Upper lobe of left lung (tissue), 4 donors: ENCODE measurements around the gene HECTD4.

Experiments
- POLR2A ChIP-seq, 4 donors: fragments of 450-650 bp; IDR thresholded peaks; one replicate each; pipeline ENCODE4 v1.5.1; 2016 to 2017; ENCODE audit warnings: antibody characterized with exemption in 4 of 4, mild to moderate bottlenecking in 2 of 4
- POLR2AphosphoS5 ChIP-seq, 2 donors: sonication (generic); formaldehyde crosslinking; IDR thresholded peaks; one replicate each; pipeline ENCODE4 v1.5.1; 2017; ENCODE audit warnings: antibody characterized with exemption in 2 of 2
- TF ChIP-seq, protein P1 (sequence below), 6 experiments: fragments of 450-650 bp in 4 of 6; fragments of 200-600 bp in 2 of 6; sonication (generic) in 2 of 6; IDR thresholded peaks; one replicate each; pipeline ENCODE4 v1.5.1; 2016 to 2019; ENCODE audit warnings: antibody characterized with exemption in 6 of 6

DNA sequence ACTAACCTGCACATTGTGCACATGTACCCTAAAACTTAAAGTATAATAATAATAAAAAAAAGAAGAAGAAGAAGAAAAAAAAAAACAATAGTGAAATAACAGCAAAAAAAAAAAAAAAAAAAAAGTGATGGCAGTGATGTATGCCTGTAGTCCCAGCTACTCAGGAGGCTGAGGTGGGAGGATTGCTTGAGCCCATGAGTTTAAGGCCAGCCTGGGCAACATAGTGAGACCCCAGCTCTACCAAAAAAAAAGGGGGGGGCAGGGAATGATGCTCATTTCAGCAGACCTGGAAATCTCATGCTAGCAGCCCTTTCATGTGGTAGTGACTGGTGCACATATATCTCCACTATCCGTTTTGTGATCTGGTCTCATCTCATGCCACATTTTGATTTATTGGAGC is 236.1 kb downstream of the HECTD4 start:
- TF ChIP-seq, protein P1, sequence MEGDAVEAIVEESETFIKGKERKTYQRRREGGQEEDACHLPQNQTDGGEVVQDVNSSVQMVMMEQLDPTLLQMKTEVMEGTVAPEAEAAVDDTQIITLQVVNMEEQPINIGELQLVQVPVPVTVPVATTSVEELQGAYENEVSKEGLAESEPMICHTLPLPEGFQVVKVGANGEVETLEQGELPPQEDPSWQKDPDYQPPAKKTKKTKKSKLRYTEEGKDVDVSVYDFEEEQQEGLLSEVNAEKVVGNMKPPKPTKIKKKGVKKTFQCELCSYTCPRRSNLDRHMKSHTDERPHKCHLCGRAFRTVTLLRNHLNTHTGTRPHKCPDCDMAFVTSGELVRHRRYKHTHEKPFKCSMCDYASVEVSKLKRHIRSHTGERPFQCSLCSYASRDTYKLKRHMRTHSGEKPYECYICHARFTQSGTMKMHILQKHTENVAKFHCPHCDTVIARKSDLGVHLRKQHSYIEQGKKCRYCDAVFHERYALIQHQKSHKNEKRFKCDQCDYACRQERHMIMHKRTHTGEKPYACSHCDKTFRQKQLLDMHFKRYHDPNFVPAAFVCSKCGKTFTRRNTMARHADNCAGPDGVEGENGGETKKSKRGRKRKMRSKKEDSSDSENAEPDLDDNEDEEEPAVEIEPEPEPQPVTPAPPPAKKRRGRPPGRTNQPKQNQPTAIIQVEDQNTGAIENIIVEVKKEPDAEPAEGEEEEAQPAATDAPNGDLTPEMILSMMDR (IDR thresholded peaks at IDR 0.05): no peak
- TF ChIP-seq POLR2AphosphoS5 (IDR thresholded peaks at IDR 0.05) (no peak), POLR2A (IDR thresholded peaks at IDR 0.05) (no peak)
